OCI-LY1 (cell line): ENCODE data around the gene GRIN2A.

Experiments used
- H2AFZ ChIP-seq: fragments of 200-600 bp; sonication (generic), shearing (Covaris generic); 2 replicates; pipeline ENCODE4 v1.6.0; 2014; ENCODE audit warnings: antibody characterized with exemption, mild to moderate bottlenecking, low read length
- H3F3A ChIP-seq: fragments of 200-600 bp; sonication (generic), shearing (Covaris generic); 2 replicates; pipeline ENCODE4 v1.6.0; 2014; ENCODE audit warnings: mild to moderate bottlenecking, antibody characterized with exemption, low read length, moderate library complexity; ENCODE audit not compliant: insufficient read depth
- H3K27ac ChIP-seq: fragments of 200-600 bp; sonication (generic); 2 replicates; pipeline ENCODE4 v1.5.1; 2014; ENCODE audit warnings: low read length, mixed run types, mild to moderate bottlenecking, low read depth; ENCODE audit not compliant: poor library complexity, severe bottlenecking
- H3K27me3 ChIP-seq: fragments of 200-600 bp; sonication (generic); 2 replicates; pipeline ENCODE4 v1.6.0; 2014; ENCODE audit warnings: antibody characterized with exemption, mild to moderate bottlenecking, low read length, moderate library complexity; ENCODE audit not compliant: insufficient read depth
- H3K36me3 ChIP-seq: fragments of 200-600 bp; sonication (generic); 2 replicates; pipeline ENCODE4 v1.6.1; 2014; ENCODE audit warnings: mild to moderate bottlenecking, antibody characterized with exemption, low read length, moderate library complexity, mixed read lengths; ENCODE audit not compliant: insufficient read depth
- H3K4me1 ChIP-seq: fragments of 200-600 bp; sonication (generic); 2 replicates; pipeline ENCODE4 v1.5.1; 2014; ENCODE audit warnings: mild to moderate bottlenecking, low read length, moderate library complexity; ENCODE audit not compliant: insufficient read depth, severe bottlenecking
- H3K4me2 ChIP-seq: fragments of 200-600 bp; sonication (generic), shearing (Covaris generic); 2 replicates; pipeline ENCODE4 v1.6.1; 2014; ENCODE audit warnings: low read length
- H3K4me3 ChIP-seq: fragments of 200-600 bp; sonication (generic); 2 replicates; pipeline ENCODE4 v1.5.1; 2014; ENCODE audit warnings: low read length, low read depth, mild to moderate bottlenecking, mixed read lengths; ENCODE audit not compliant: poor library complexity, severe bottlenecking
- H3K79me2 ChIP-seq: fragments of 200-600 bp; shearing (Covaris generic); 2 replicates; pipeline ENCODE4 v1.6.1; 2016; ENCODE audit warnings: mixed run types, low read length, mixed read lengths; ENCODE audit not compliant: insufficient read depth
- H3K9ac ChIP-seq: fragments of 200-600 bp; sonication (generic), shearing (Covaris generic); 2 replicates; pipeline ENCODE4 v1.6.1; 2014; ENCODE audit warnings: mild to moderate bottlenecking, low read length, mixed read lengths
- H3K9me2 ChIP-seq: fragments of 200-600 bp; sonication (generic), shearing (Covaris generic); 2 replicates; pipeline ENCODE4 v1.6.1; 2014; ENCODE audit warnings: low read depth, mild to moderate bottlenecking, low read length, mixed read lengths
- H3K9me3 ChIP-seq: fragments of 200-600 bp; shearing (Covaris generic); 2 replicates; pipeline ENCODE4 v1.6.1; 2014; ENCODE audit warnings: low read length, mixed read lengths
- H4K20me1 ChIP-seq: fragments of 200-600 bp; sonication (generic), shearing (Covaris generic); 2 replicates; pipeline ENCODE4 v1.6.0; 2016; ENCODE audit warnings: mild to moderate bottlenecking, low read length; ENCODE audit not compliant: insufficient read depth
- CTCF ChIP-seq: fragments of 200-600 bp; sonication (generic), shearing (Covaris generic); IDR thresholded peaks from 2 replicates; pipeline ENCODE4 v1.5.1; 2017; ENCODE audit warnings: mild to moderate bottlenecking, antibody characterized with exemption, low read length, moderate library complexity, mixed read lengths
- EZH2 ChIP-seq: fragments of 200-600 bp; sonication (generic), shearing (Covaris generic); IDR thresholded peaks from 2 replicates; pipeline ENCODE4 v1.8.0; 2017; ENCODE audit warnings: borderline replicate concordance, mixed run types, mild to moderate bottlenecking, antibody characterized with exemption, low read length, moderate library complexity, mixed read lengths

The GRIN2A gene

GRCh38 chr16:10020866-10021265 lies 161.4 kb downstream of the GRIN2A start:
- H4K20me1 ChIP-seq, result no peaks in the 10 kb centered on the region
- H3K9me3 ChIP-seq, result no peaks in the 10 kb centered on the region
- H3K4me3 ChIP-seq, result no peak overlapping the region
- no peaks in the 10 kb centered on the region for H3K79me2 ChIP-seq
- no peak overlapping the region for H3K9ac ChIP-seq
- no peaks in the 10 kb centered on the region for H3F3A ChIP-seq
- no peaks in the 10 kb centered on the region for H3K4me1 ChIP-seq
- TF ChIP-seq EZH2 (no peak), CTCF (no peak)
- no peak overlapping the region for H3K27ac ChIP-seq
- no peaks in the 10 kb centered on the region for H3K27me3 ChIP-seq
- H3K36me3 ChIP-seq, result no peaks in the 10 kb centered on the region
- H2AFZ ChIP-seq, result no peak overlapping the region
- H3K4me2 ChIP-seq, result no peak overlapping the region
- H3K9me2 ChIP-seq, result no peaks in the 10 kb centered on the region

GRCh38 chr16:10016752-10017151 lies 165.5 kb downstream of the GRIN2A start:
- Histone ChIP-seq H2AFZ (no peak overlapping the region), H3K36me3 (no peaks in the 10 kb centered on the region), H3K4me3 (no peak overlapping the region), H3K79me2 (no peaks in the 10 kb centered on the region), H4K20me1 (no peaks in the 10 kb centered on the region), H3K4me1 (no peaks in the 10 kb centered on the region), H3K9ac (no peak overlapping the region), H3K9me3 (no peaks in the 10 kb centered on the region), H3F3A (no peaks in the 10 kb centered on the region), H3K27me3 (no peaks in the 10 kb centered on the region), H3K9me2 (no peaks in the 10 kb centered on the region), H3K4me2 (no peak overlapping the region), H3K27ac (no peak overlapping the region)
- no peak for TF ChIP-seq EZH2
- TF ChIP-seq CTCF, result no peak

DNA sequence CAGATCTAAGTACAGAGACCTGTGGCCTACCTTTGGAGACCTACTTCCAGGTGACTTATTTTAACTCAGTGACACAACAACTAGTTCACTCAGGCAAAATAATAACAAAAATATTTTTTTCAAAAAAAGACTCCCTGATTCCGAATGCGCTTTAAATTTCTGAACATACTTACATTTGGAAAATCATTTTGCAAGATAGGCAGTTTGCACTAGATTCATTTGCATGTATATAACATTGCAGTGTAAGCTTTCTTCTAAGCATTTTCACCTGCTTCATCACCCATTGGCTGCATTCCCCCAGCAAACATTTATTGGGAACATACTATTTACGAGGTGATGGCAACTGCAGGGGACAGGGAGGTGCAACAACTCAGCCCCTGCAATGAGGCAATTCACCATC lies 166.8 kb downstream of the GRIN2A start:
- Histone ChIP-seq H2AFZ (no peak overlapping the region), H3K27me3 (no peaks in the 10 kb centered on the region), H4K20me1 (no peaks in the 10 kb centered on the region), H3K27ac (no peak overlapping the region), H3K9me3 (no peaks in the 10 kb centered on the region), H3K9me2 (no peaks in the 10 kb centered on the region), H3K79me2 (no peaks in the 10 kb centered on the region), H3K4me1 (no peaks in the 10 kb centered on the region), H3F3A (no peaks in the 10 kb centered on the region), H3K4me3 (no peak overlapping the region), H3K9ac (no peak overlapping the region), H3K36me3 (no peaks in the 10 kb centered on the region), H3K4me2 (no peak overlapping the region)
- TF ChIP-seq CTCF, result no peak
- no peak for TF ChIP-seq EZH2
